GM23338 (cell line): ENCODE measurements around the gene HTR3B. TPM values are rescaled to one million over a fixed set of nuclear protein-coding genes. Genes with fewer than 3 reads are reported as not detected.

Experiments
- ATAC-seq: fragments of 200-7000 bp; cut with Tn5 transposase; 3 replicates; pipeline ENCODE4 v1.9.1; 2020
- DNase-seq: peaks from one replicate; pipeline ENCODE4 v3.0.0-alpha.2; 2015; ENCODE audit warnings: low spot score
- H2AFZ ChIP-seq: fragments of 200-600 bp; sonication (generic); 2 replicates; pipeline ENCODE4 v1.8.0; 2016; ENCODE audit warnings: antibody characterized with exemption, mild to moderate bottlenecking, moderate library complexity
- H3F3A ChIP-seq: fragments of 200-600 bp; sonication (generic); replicated peaks from 2 replicates; pipeline ENCODE4 v1.8.0; 2017; ENCODE audit warnings: antibody characterized with exemption, mixed run types, low read depth
- H3K27ac ChIP-seq: fragments of 200-600 bp; sonication (generic); 2 replicates; pipeline ENCODE4 v1.6.1; 2016; ENCODE audit warnings: low read depth
- H3K27me3 ChIP-seq: fragments of 200-600 bp; sonication (generic); 2 replicates; pipeline ENCODE4 v1.8.0; 2016; ENCODE audit warnings: mild to moderate bottlenecking, mixed run types, moderate library complexity; ENCODE audit not compliant: insufficient read depth
- H3K36me3 ChIP-seq: fragments of 200-600 bp; sonication (generic); 2 replicates; pipeline ENCODE4 v1.8.0; 2016; ENCODE audit warnings: mild to moderate bottlenecking; ENCODE audit not compliant: insufficient read depth
- H3K4me1 ChIP-seq: fragments of 200-600 bp; sonication (generic); 2 replicates; pipeline ENCODE4 v1.8.0; 2016; ENCODE audit warnings: mild to moderate bottlenecking, moderate library complexity; ENCODE audit not compliant: insufficient read depth
- H3K4me2 ChIP-seq: fragments of 200-600 bp; sonication (generic); 2 replicates; pipeline ENCODE4 v1.7.1; 2017; ENCODE audit warnings: mixed run types
- H3K4me3 ChIP-seq: fragments of 200-600 bp; sonication (generic); 2 replicates; pipeline ENCODE4 v1.6.1; 2016; ENCODE audit warnings: mixed run types
- H3K79me2 ChIP-seq: fragments of 200-600 bp; sonication (generic); replicated peaks from 2 replicates; pipeline ENCODE4 v1.8.0; 2017; ENCODE audit warnings: mild to moderate bottlenecking; ENCODE audit not compliant: insufficient read depth
- H3K9me2 ChIP-seq: fragments of 200-600 bp; sonication (generic); 2 replicates; pipeline ENCODE4 v1.8.0; 2017; ENCODE audit not compliant: insufficient read depth
- H4K20me1 ChIP-seq: fragments of 200-600 bp; sonication (generic); replicated peaks from 2 replicates; pipeline ENCODE4 v1.8.0; 2017; ENCODE audit warnings: mild to moderate bottlenecking; ENCODE audit not compliant: insufficient read depth
- H3K27ac Mint-ChIP-seq: 2 replicates; pipeline ENCODE4 v1.8.0; 2020; ENCODE audit warnings: inconsistent platforms, mild to moderate bottlenecking, moderate library complexity, mixed read lengths
- H3K27me3 Mint-ChIP-seq: 3 replicates; pipeline ENCODE4 v1.8.0; 2022; ENCODE audit warnings: low read depth, mild to moderate bottlenecking, moderate library complexity, mixed read lengths, inconsistent platforms; ENCODE audit not compliant: insufficient read depth, poor library complexity
- H3K36me3 Mint-ChIP-seq: 3 replicates; pipeline ENCODE4 v1.8.0; 2021; ENCODE audit warnings: low read depth, mild to moderate bottlenecking, inconsistent platforms, moderate library complexity, mixed read lengths
- H3K4me1 Mint-ChIP-seq: 3 replicates; pipeline ENCODE4 v1.8.0; 2020; ENCODE audit warnings: mild to moderate bottlenecking, inconsistent platforms, mixed read lengths
- H3K4me3 Mint-ChIP-seq: 3 replicates; pipeline ENCODE4 v1.8.0; 2021; ENCODE audit warnings: moderate library complexity, mild to moderate bottlenecking, inconsistent platforms, mixed read lengths
- H3K9me3 Mint-ChIP-seq: 3 replicates; pipeline ENCODE4 v1.8.0; 2020; ENCODE audit warnings: moderate library complexity, mild to moderate bottlenecking, inconsistent platforms, mixed read lengths
- CREB1 ChIP-seq: fragments of 250-450 bp; sonication (Bioruptor Pico); IDR thresholded peaks from 2 replicates; pipeline ENCODE4 v1.5.0; 2020; ENCODE audit warnings: low read depth, mild to moderate bottlenecking, moderate library complexity
- EZH2phosphoT487 ChIP-seq: fragments of 200-600 bp; sonication (generic); IDR thresholded peaks from one replicate; pipeline ENCODE4 v1.8.1; 2018; ENCODE audit warnings: antibody characterized with exemption; ENCODE audit not compliant: unreplicated experiment
- JUNB ChIP-seq: IDR thresholded peaks from one replicate; pipeline ENCODE4 v1.6.1; 2016; ENCODE audit warnings: antibody characterized with exemption; ENCODE audit not compliant: unreplicated experiment
- NANOG ChIP-seq: IDR thresholded peaks from 2 replicates; pipeline ENCODE4 v1.6.1; 2016; ENCODE audit warnings: antibody characterized with exemption, borderline replicate concordance
- POLR2AphosphoS5 ChIP-seq: IDR thresholded peaks from 2 replicates; pipeline ENCODE4 v1.6.1; 2016; ENCODE audit warnings: antibody characterized with exemption, low read depth
- ZNF114 ChIP-seq: fragments of 250-450 bp; sonication (Bioruptor Pico); IDR thresholded peaks from 2 replicates; pipeline ENCODE4 v1.5.0; 2020; ENCODE audit warnings: mild to moderate bottlenecking, moderate library complexity
- ZNF331 ChIP-seq: fragments of 250-450 bp; sonication (Bioruptor Pico); IDR thresholded peaks from 2 replicates; pipeline ENCODE4 v1.5.0; 2020; ENCODE audit warnings: low read depth, mild to moderate bottlenecking, moderate library complexity
- ZNF462 ChIP-seq: fragments of 250-450 bp; sonication (Bioruptor Pico); IDR thresholded peaks from 2 replicates; pipeline ENCODE4 v1.5.0; 2020; ENCODE audit warnings: mild to moderate bottlenecking, moderate library complexity
- polyA plus RNA-seq: library from polyadenylated mRNA; unstranded; fragments of >200 nt; fragmentation: Nextera tagmentation; extraction: Ambion mirVana; gene quantifications from 2 replicates; pipeline ENCODE4 v1.2.1, GENCODE V29; 2016
- total RNA-seq: library from RNA; depleted of rRNA; stranded (reverse); fragments of >200 nt; shearing (Covaris generic); gene quantifications from 2 replicates; pipeline ENCODE4 v1.2.3, GENCODE V29; 2014
- TF ChIP-seq, protein P1 (sequence below): IDR thresholded peaks from one replicate; pipeline ENCODE4 v1.6.1; 2018; ENCODE audit warnings: antibody characterized with exemption; ENCODE audit not compliant: unreplicated experiment
- TF ChIP-seq, protein P2 (sequence below), 2 experiments: fragments of 200-600 bp in 1 of 2; sonication (generic) in 1 of 2; conservative IDR thresholded peaks; 2 replicates each; pipeline versions ENCODE4 v1.5.1 to v1.6.1; 2016 to 2017; ENCODE audit warnings: antibody characterized with exemption in 2 of 2, low read depth in 2 of 2, mild to moderate bottlenecking in 2 of 2, moderate library complexity in 1 of 2
- TF ChIP-seq, protein P3 (sequence below): IDR thresholded peaks from 2 replicates; pipeline ENCODE4 v1.6.1; 2016; ENCODE audit warnings: antibody characterized with exemption

The HTR3B gene
- total and polyA plus RNA-seq, 2 experiments from 2014 or later = not detected

GRCh38 chr11:113923572-113923971 lies 19.0 kb downstream of the HTR3B start:
- Histone ChIP-seq H3K4me2 (no peak overlapping the region), H3K9me2 (no peaks in the 10 kb centered on the region), H2AFZ (no peak overlapping the region), H3F3A (no peaks in the 10 kb centered on the region), H3K36me3 (no peaks in the 10 kb centered on the region), H3K4me3 (no peak overlapping the region), H3K79me2 (no peaks in the 10 kb centered on the region), H3K27ac (no peak overlapping the region), H3K27me3 (no peaks in the 10 kb centered on the region), H3K4me1 (no peaks in the 10 kb centered on the region), H4K20me1 (no peaks in the 10 kb centered on the region)
- Mint-ChIP-seq H3K27me3 (peaks cover 3% of the 10 kb centered on the region), H3K4me1 (no peaks in the 10 kb centered on the region), H3K9me3 (no peaks in the 10 kb centered on the region), H3K27ac (no peak overlapping the region), H3K4me3 (no peak overlapping the region), H3K36me3 (no peaks in the 10 kb centered on the region)
- no peak for ATAC-seq
- no peak for DNase-seq
- TF ChIP-seq ZNF331 (CRISPR knock-in tag) (no peak), ZNF114 (CRISPR knock-in tag) (no peak), POLR2AphosphoS5 (no peak), ZNF462 (CRISPR knock-in tag) (no peak), EZH2phosphoT487 (no peak), NANOG (no peak), JUNB (no peak), CREB1 (CRISPR knock-in tag) (no peak)
- TF ChIP-seq, protein P1, sequence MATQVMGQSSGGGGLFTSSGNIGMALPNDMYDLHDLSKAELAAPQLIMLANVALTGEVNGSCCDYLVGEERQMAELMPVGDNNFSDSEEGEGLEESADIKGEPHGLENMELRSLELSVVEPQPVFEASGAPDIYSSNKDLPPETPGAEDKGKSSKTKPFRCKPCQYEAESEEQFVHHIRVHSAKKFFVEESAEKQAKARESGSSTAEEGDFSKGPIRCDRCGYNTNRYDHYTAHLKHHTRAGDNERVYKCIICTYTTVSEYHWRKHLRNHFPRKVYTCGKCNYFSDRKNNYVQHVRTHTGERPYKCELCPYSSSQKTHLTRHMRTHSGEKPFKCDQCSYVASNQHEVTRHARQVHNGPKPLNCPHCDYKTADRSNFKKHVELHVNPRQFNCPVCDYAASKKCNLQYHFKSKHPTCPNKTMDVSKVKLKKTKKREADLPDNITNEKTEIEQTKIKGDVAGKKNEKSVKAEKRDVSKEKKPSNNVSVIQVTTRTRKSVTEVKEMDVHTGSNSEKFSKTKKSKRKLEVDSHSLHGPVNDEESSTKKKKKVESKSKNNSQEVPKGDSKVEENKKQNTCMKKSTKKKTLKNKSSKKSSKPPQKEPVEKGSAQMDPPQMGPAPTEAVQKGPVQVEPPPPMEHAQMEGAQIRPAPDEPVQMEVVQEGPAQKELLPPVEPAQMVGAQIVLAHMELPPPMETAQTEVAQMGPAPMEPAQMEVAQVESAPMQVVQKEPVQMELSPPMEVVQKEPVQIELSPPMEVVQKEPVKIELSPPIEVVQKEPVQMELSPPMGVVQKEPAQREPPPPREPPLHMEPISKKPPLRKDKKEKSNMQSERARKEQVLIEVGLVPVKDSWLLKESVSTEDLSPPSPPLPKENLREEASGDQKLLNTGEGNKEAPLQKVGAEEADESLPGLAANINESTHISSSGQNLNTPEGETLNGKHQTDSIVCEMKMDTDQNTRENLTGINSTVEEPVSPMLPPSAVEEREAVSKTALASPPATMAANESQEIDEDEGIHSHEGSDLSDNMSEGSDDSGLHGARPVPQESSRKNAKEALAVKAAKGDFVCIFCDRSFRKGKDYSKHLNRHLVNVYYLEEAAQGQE = no peak
- TF ChIP-seq, protein P2, sequence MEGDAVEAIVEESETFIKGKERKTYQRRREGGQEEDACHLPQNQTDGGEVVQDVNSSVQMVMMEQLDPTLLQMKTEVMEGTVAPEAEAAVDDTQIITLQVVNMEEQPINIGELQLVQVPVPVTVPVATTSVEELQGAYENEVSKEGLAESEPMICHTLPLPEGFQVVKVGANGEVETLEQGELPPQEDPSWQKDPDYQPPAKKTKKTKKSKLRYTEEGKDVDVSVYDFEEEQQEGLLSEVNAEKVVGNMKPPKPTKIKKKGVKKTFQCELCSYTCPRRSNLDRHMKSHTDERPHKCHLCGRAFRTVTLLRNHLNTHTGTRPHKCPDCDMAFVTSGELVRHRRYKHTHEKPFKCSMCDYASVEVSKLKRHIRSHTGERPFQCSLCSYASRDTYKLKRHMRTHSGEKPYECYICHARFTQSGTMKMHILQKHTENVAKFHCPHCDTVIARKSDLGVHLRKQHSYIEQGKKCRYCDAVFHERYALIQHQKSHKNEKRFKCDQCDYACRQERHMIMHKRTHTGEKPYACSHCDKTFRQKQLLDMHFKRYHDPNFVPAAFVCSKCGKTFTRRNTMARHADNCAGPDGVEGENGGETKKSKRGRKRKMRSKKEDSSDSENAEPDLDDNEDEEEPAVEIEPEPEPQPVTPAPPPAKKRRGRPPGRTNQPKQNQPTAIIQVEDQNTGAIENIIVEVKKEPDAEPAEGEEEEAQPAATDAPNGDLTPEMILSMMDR (conservative IDR thresholded peaks at IDR 0.05; ENCODE audit: low read depth in 2 of 2) = no peak
- TF ChIP-seq, protein P3, sequence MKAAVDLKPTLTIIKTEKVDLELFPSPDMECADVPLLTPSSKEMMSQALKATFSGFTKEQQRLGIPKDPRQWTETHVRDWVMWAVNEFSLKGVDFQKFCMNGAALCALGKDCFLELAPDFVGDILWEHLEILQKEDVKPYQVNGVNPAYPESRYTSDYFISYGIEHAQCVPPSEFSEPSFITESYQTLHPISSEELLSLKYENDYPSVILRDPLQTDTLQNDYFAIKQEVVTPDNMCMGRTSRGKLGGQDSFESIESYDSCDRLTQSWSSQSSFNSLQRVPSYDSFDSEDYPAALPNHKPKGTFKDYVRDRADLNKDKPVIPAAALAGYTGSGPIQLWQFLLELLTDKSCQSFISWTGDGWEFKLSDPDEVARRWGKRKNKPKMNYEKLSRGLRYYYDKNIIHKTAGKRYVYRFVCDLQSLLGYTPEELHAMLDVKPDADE = no peak
